SHP77 treated with DMSO at 0.1 percent for 48 hours (cell line): ENCODE measurements around the gene MED7.

Source experiments
- DNase-seq: peaks from one replicate; lab custom pipeline; 2025; lab: John Stamatoyannopoulos, UW

The MED7 gene

GRCh38 chr5:157106630-157107461 is 35.8 kb downstream of the MED7 start:
- DNase-seq: no peak

GRCh38 chr5:157100140-157100679 is 42.5 kb downstream of the MED7 start:
- DNase-seq: no peak

GRCh38 chr5:157088342-157088990 is 54.2 kb downstream of the MED7 start:
- no peak for DNase-seq
